ENCODE results near the gene SH3GL3. TPM values are rescaled to one million over a fixed set of nuclear protein-coding genes. Genes with fewer than 3 reads are reported as not detected.

Gene SH3GL3
- total and polyA plus RNA-seq, 12 donors, result 0.24 to 1.7 (median 1.2) TPM; not detected in 6

GRCh38 chr15:83559310-83559966 is 112.3 kb downstream of the SH3GL3 start:
- H3K9me3 ChIP-seq (replicated peaks in 1 of 3), result no peaks in the 10 kb centered on the region
- intact Hi-C loops (cut with DNase I), result loop anchor here (5.0 to 10.0 kb wide), 3 partner anchors 122 to 312 kb away; no protein-coding TSS in a partner anchor
- peak; percentile 44 to 74 (median 56) for DNase-seq

DNA sequence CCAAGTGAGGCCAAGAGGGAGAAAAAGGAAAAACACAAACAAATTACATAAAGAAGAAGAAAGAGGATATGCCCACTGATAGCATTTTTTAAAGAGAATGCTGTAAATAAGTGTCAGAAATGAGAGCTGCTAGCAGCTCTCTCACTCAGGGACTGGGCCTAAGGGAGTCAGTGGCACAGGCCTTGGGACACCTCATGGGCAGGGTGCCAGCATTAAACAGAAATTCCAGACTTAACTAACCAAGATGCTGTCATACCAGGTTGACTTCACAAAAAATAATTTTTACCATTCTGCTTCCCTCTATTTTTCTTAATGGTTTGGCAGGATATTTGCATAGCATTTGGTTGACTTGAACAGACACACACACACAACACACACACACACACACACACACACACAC is 114.5 kb downstream of the SH3GL3 start:
- TF ChIP-seq POLR2A (IDR thresholded peaks at IDR 0.05), result no peak
- TF ChIP-seq CTCF (IDR thresholded peaks at IDR 0.05), result no peak
- H3K4me1 ChIP-seq (replicated peaks in 1 of 2), result peaks cover 0 to 3% of the 10 kb centered on the region in 2 donors
- H3K27me3 ChIP-seq, result no peaks in the 10 kb centered on the region
- intact Hi-C loops (cut with DNase I), result no loop called here
- H3K4me3 ChIP-seq, result no peak overlapping the region
- no peaks in the 10 kb centered on the region for H3K9me3 ChIP-seq (replicated peaks in 1 of 3)
- no peaks in the 10 kb centered on the region for H3K36me3 ChIP-seq (replicated peaks in 1 of 2)
- no peak overlapping the region for H3K27ac ChIP-seq
- no peak for DNase-seq

More at GRCh38 chr15:83559310-83559966, 112.3 kb downstream of the SH3GL3 start:
- no peaks in the 10 kb centered on the region for H3K36me3 ChIP-seq (replicated peaks in 1 of 2)
- TF ChIP-seq POLR2A (IDR thresholded peaks at IDR 0.05) (no peak), CTCF (IDR thresholded peaks at IDR 0.05) (peak; percentile 58 to 82 (median 75))
- H3K4me1 ChIP-seq (replicated peaks in 1 of 2), result peaks cover 0 to 3% of the 10 kb centered on the region in 2 donors
- WGBS, 4 donors, result 3 to 6% (median 4%) methylated on average over 7 of the region's 7 CpGs
- no peak overlapping the region for H3K4me3 ChIP-seq
- no peak overlapping the region for H3K27ac ChIP-seq
- H3K27me3 ChIP-seq, result no peaks in the 10 kb centered on the region

DNA sequence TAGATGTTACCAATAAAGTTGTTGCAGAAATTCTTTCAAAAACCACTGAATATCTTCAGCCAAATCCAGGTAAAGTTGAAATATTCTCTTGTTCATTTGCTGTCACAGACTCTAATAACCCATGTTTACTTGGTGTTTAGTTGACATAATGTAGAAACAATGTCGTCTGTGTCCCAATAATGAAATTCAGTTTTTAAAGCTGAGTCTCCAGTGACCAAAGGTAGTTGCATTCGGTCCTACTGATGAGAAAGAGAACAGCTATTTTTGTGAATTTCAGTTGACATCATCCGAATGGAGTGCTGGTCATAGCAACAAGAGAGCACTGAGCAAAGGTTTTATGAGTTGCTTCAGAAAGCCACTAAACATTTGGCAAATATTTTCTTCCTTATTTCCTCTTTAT is 118.0 kb downstream of the SH3GL3 start:
- DNase-seq, result no peak
- H3K27ac ChIP-seq, result no peak overlapping the region
- H3K4me3 ChIP-seq, result no peak overlapping the region
- H3K36me3 ChIP-seq (replicated peaks in 1 of 2), result no peaks in the 10 kb centered on the region
- intact Hi-C loops (cut with DNase I), result no loop called here
- WGBS, 4 donors, result 48 to 60% (median 49%) methylated on average over 3 of the region's 3 CpGs
- no peaks in the 10 kb centered on the region for H3K4me1 ChIP-seq (replicated peaks in 1 of 2)
- H3K9me3 ChIP-seq (replicated peaks in 1 of 3), result no peaks in the 10 kb centered on the region
- TF ChIP-seq POLR2A (IDR thresholded peaks at IDR 0.05), result no peak
- no peak for TF ChIP-seq CTCF (IDR thresholded peaks at IDR 0.05)
- H3K27me3 ChIP-seq, result no peaks in the 10 kb centered on the region

DNA sequence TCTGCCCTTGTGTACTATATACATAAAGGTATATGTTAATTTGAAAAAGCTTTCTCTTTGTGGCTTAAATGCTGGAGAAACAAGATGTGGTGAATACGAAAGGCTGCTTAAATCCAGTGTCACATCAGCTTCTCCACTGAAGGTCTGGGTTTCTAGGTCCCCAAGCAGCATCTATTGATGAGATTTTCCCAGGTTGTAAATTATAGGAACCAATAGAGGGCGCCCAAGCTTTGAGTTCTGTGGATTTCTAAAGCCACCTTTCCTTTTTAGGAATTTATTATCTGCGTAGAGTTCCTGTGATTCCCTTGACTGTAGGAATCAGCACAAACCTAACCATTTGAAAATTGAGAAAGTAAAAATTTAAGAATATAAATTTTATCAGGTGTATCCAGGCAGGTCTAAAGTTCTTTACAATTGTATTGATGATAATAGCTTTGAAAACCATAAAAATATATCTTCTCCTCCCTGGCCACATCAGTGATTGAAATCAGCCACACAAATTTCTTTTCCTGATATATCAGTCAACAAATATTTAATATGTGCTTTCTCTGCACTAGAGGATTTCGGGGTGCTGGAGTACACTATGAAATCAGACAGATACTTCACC is 118.5 kb downstream of the SH3GL3 start:
- TF ChIP-seq CTCF (IDR thresholded peaks at IDR 0.05) (peak; percentile 23 to 53 (median 34)), POLR2A (IDR thresholded peaks at IDR 0.05) (no peak)
- intact Hi-C loops (cut with DNase I), result no loop called here
- WGBS, 4 donors, result 16 to 25% (median 19%) methylated on average over 4 of the region's 4 CpGs
- Histone ChIP-seq H3K4me3 (no peak overlapping the region), H3K9me3 (replicated peaks in 1 of 3) (no peaks in the 10 kb centered on the region), H3K27ac (no peak overlapping the region), H3K4me1 (replicated peaks in 1 of 2) (no peaks in the 10 kb centered on the region), H3K36me3 (replicated peaks in 1 of 2) (no peaks in the 10 kb centered on the region), H3K27me3 (no peaks in the 10 kb centered on the region)
- no peak for DNase-seq

Measured in adrenal gland (tissue), 12 donors.